Activated CD8-positive, alpha-beta memory T cell treated with anti-CD3 and anti-CD28 coated beads for 4 hours (primary cell): ENCODE data around the gene FTO.

Experiments
- DNase-seq, 2 donors: peaks; one replicate each; pipeline ENCODE4 v3.0.0-alpha.2; 2020; ENCODE audit warnings: low read depth in 2 of 2

FTO gene

GRCh38 chr16:53998966-53999522, 295.1 kb downstream of the FTO start:
- DNase-seq: no peak

- DNase-seq: no peak
These were observed 295.9 kb downstream of the FTO start for GRCh38 chr16:53999841-54000240.

GRCh38 chr16:54000361-54000760, 296.4 kb downstream of the FTO start:
- no peak for DNase-seq

- no peak for DNase-seq
These were observed 302.7 kb downstream of the FTO start for GRCh38 chr16:54006693-54007092.

DNA sequence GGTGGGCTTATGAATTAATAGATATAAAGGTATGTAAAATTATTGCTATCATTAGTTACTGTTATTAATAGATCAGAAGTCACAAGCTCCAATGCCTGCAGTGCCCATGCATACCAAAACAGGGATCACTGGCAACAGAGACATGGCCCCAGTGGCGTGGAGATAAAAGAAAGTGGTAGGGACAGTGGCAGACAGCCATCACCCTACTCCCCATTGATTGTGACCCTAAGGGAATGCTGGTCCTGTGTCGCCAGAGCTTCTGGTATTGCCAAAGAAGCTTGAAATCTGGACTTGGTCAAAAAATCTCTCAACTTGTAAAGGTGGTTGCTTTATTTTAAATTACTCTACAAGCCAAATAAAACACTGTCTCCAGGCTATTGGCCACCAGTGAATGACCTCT, 303.5 kb downstream of the FTO start:
- DNase-seq: no peak

GRCh38 chr16:54009464-54010176, 305.7 kb downstream of the FTO start:
- DNase-seq: no peak

DNA sequence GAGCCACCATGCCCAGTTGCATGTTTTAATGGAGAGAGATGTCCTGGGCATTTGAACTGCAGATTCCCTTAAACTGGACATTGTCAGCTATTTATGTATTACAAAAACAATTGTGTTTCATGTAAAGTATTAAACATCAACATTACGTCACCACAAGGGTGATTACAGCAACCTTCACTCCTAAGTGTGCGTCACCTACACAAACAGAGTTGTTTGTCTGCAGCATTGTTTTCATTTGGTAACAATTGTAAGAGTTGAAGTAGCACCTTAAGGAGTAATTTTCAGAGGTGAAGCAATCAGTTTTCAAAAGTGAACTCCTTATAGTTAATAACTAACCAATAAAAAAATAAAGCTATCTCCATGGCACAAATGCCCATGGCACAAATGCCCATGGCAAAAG, 311.2 kb downstream of the FTO start:
- no peak for DNase-seq

DNA sequence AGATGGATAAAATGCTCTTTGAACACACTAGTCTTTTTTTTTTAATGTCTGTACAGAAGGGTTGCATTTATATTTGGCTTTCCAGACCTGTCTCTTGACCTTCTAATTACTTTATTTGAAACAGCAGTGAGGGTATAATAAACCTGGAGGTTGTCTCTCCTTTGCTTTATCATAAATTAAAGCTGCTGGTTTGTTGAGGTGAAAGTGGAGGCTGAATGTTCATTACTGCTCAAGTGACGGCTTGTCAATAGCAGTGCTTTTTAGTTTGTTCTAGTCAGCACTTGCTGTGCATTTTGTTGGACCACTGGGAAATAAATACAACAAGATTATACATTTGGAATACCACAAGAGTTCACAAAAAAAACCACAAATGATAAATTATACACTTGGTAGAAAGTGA, 318.4 kb downstream of the FTO start:
- DNase-seq: no peak

GRCh38 chr16:54026456-54026855, 322.5 kb downstream of the FTO start:
- no peak for DNase-seq

GRCh38 chr16:54027062-54027461, 323.1 kb downstream of the FTO start:
- DNase-seq: no peak

GRCh38 chr16:54027558-54027957, 323.6 kb downstream of the FTO start:
- no peak for DNase-seq

DNA sequence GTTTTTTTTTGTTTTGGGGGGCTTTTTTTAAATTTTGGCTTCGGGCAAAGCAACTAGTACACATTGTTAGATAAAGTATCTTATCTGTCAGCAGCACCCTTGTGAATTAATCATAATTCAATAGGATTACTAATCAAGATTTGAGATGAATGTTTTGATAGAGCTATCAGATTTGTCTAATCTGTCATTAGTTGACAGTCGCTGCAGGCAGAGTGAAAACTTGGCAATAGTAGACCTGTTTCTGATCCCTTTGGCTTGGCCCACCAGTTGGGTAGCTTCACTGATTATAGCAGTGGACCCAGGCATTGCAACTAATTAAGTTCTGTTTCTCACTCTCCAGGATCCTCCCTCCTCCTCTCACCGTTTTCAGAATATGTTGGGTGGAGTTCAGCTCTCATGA, 324.0 kb downstream of the FTO start:
- DNase-seq: no peak

GRCh38 chr16:54030451-54030850, 326.5 kb downstream of the FTO start:
- DNase-seq: no peak

DNA sequence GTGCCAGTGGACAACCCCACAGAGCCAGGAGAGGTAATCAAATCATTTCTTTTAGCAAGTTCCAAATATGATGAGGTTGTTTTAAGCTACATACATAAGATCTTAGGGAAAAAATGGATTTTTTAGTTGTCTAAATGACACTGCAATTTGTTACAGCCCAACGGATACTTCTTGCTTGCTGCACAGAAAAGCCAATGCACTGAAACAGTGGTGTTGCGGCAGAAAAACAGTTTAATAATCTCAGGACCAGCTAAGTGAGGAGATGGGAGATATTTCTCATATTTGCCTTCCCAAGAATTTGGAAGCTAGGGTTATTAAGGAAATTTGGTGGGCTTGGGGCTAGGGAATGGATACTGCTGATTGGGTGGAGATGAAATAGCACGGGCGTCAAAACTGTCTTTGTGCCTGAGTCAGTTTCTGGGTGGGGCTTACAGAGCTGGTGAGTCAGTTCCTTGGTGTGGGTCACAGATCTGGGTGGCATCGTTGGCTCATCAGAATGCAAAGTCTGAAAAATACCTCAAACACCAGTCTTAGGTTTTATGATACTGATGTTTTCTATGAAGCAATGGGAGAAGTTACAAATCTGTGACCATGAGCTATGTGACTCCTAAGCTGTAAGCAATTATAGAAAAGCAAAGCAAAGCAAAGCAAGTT, 327.3 kb downstream of the FTO start:
- no peak for DNase-seq

- DNase-seq: no peak
These were observed 329.8 kb downstream of the FTO start for GRCh38 chr16:54033747-54034146.

GRCh38 chr16:54034684-54035083, 330.7 kb downstream of the FTO start:
- DNase-seq: no peak

DNA sequence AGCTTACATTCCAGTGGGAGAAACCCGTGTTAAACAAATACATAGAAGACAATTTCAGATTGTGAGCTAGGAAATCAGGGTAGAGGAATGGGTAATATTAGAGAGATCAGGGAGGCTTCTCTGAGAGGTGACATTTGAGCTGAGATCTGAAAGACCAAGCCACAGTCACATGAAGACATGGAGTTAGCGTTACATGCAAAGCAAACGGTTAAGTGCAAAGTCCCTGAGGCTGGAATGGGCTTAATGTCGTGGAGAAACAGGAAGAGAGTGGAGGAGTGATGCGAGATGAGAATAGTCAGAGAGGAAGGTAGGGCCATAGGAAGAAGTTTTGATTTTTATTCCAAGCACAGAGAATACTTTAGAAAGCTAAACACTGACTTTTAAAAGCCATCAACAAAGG, 336.5 kb downstream of the FTO start:
- no peak for DNase-seq

DNA sequence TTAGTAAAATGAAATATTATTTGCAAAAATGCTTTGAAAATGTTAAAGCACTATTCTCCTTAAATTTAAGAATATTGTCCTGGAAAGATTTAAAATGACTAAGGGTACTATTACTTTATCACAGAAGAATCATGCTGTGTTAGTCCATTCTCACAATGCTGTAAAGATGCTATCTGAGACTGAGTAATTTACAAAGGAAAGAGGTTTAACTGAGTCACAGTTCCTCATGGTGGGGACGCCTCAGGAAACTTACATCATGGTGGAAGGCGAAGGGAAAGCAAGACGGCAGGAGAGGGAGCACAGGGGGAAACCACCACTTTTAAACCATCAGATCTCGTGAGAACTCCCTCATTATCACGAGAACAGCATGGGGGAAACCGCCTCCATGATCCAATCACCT, 337.0 kb downstream of the FTO start:
- DNase-seq: no peak

DNA sequence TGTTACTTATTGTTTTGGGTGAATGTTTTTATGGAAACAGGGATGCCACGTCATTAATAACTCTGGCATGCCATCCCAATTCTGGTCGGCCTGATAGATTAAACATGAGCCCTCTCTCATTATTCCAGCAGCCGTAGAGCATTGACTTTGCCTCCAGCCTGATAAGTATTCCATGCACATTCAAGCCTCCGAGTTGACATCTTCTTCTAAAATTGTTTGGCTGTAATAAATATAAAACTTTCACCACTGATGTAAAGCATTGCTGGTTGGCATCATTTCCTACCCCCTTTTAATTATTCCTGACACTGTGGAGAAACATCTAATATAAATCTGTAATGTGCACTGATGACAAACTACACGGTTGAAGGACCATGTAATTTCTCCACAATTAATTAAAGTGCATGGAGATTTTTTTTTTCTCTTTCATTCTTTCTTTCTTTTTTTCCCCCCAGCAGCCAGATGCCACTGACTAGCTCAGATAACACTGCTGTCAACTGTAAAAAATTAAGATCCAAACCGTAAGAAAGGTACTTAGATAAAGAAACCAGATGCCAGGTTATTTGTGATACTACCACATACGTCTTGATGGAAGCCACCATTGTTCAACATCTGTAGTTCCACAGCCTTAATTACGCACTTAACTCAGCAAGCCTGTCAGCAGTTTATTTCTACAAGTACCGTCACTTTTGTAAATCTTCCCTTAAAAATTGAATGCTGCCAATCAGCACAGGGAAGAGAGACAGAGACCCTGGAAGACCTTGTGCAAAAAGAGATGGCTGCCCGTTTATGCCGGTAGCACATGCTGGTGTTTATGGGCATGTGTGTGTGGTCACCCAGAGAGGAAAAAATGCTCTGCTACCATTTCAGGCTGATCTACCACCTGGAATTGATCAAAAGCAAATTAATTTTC, 344.9 kb downstream of the FTO start:
- no peak for DNase-seq

GRCh38 chr16:54049591-54050458, 345.9 kb downstream of the FTO start:
- DNase-seq: no peak

GRCh38 chr16:54050459-54051210, 346.7 kb downstream of the FTO start:
- DNase-seq: no peak
